Osteoblast (primary cell): ENCODE measurements around the gene USP9X. TPM values are rescaled to one million over a fixed set of nuclear protein-coding genes. Genes with fewer than 3 reads are reported as not detected.
"Not testable (repeated sequence)": the region's sequence is repeated elsewhere in the genome, so short reads cannot be mapped to it uniquely, and the experiment has no call there.

ENCODE experiments used
- DNase-seq: peaks from one replicate; pipeline ENCODE4 v3.0.0; 2011; ENCODE audit warnings: low spot score, mixed read lengths; ENCODE audit not compliant: insufficient read length; ENCODE audit errors: missing footprints
- H2AFZ ChIP-seq: 2 replicates; pipeline ENCODE4 v1.6.0; 2011; ENCODE audit warnings: mild to moderate bottlenecking, low read length
- H3K27ac ChIP-seq: 2 replicates; pipeline ENCODE4 v1.5.1; 2011; ENCODE audit warnings: mild to moderate bottlenecking, low read depth, low read length, moderate library complexity
- H3K27me3 ChIP-seq: 2 replicates; pipeline ENCODE4 v1.6.0; 2012; ENCODE audit warnings: mild to moderate bottlenecking, control low read depth, inconsistent platforms, low read length, moderate library complexity; ENCODE audit not compliant: insufficient read depth
- H3K36me3 ChIP-seq: 2 replicates; pipeline ENCODE4 v1.5.1; 2011; ENCODE audit warnings: mild to moderate bottlenecking, low read length, control low read depth, moderate library complexity; ENCODE audit not compliant: insufficient read depth
- H3K4me1 ChIP-seq: 2 replicates; pipeline ENCODE4 v1.5.1; 2011; ENCODE audit warnings: mild to moderate bottlenecking, low read length, control low read depth, moderate library complexity; ENCODE audit not compliant: insufficient read depth
- H3K4me2 ChIP-seq: 2 replicates; pipeline ENCODE4 v1.6.0; 2011; ENCODE audit warnings: mild to moderate bottlenecking, low read length; ENCODE audit not compliant: insufficient read depth
- H3K4me3 ChIP-seq: fragments of 200-600 bp; sonication (generic); 3 replicates; pipeline ENCODE4 v1.5.1; 2012; ENCODE audit warnings: mild to moderate bottlenecking, low read length, inconsistent platforms; ENCODE audit not compliant: insufficient read depth
- H3K79me2 ChIP-seq: 2 replicates; pipeline ENCODE4 v1.6.0; 2012; ENCODE audit warnings: mild to moderate bottlenecking, low read length, control low read depth, inconsistent platforms; ENCODE audit not compliant: insufficient read depth
- H3K9me3 ChIP-seq: 2 replicates; pipeline ENCODE4 v1.5.1; 2011; ENCODE audit warnings: low read depth, low read length, control low read depth
- H4K20me1 ChIP-seq: 2 replicates; pipeline ENCODE4 v1.6.0; 2012; ENCODE audit warnings: mild to moderate bottlenecking, low read length, control low read depth; ENCODE audit not compliant: insufficient read depth
- CTCF ChIP-seq: IDR thresholded peaks from 2 replicates; pipeline ENCODE4 v1.5.1; 2011; ENCODE audit warnings: mild to moderate bottlenecking, low read depth, low read length, moderate library complexity; ENCODE audit errors: extremely low read depth
- total RNA-seq: library from RNA; depleted of rRNA; stranded (reverse); fragments of >200 nt; gene quantifications from 2 replicates; pipeline ENCODE4 v1.2.3, GENCODE V29; 2012

The USP9X gene
- total RNA-seq, 1 donor = 170 TPM

- H3K4me2 ChIP-seq = no peak overlapping the region
- H4K20me1 ChIP-seq = no peaks in the 10 kb centered on the region
- H3K27ac ChIP-seq = no peak overlapping the region
- H3K4me3 ChIP-seq = no peak overlapping the region
- no peak overlapping the region for H2AFZ ChIP-seq
- H3K4me1 ChIP-seq = no peaks in the 10 kb centered on the region
- no peaks in the 10 kb centered on the region for H3K79me2 ChIP-seq
- no peaks in the 10 kb centered on the region for H3K36me3 ChIP-seq
- no peak for DNase-seq
- peaks cover 4% of the 10 kb centered on the region for H3K27me3 ChIP-seq
- TF ChIP-seq CTCF = no peak
- no peaks in the 10 kb centered on the region for H3K9me3 ChIP-seq
Measured at GRCh38 chrX:41050359-41050758, 34.9 kb upstream of the USP9X start.

- no peaks in the 10 kb centered on the region for H4K20me1 ChIP-seq
- H2AFZ ChIP-seq = no peak overlapping the region
- TF ChIP-seq CTCF = no peak
- no peaks in the 10 kb centered on the region for H3K4me1 ChIP-seq
- H3K36me3 ChIP-seq = no peaks in the 10 kb centered on the region
- no peaks in the 10 kb centered on the region for H3K79me2 ChIP-seq
- no peak overlapping the region for H3K4me2 ChIP-seq
- no peak overlapping the region for H3K27ac ChIP-seq
- no peak overlapping the region for H3K4me3 ChIP-seq
- H3K27me3 ChIP-seq = peaks cover 5% of the 10 kb centered on the region
- DNase-seq = no peak
- no peaks in the 10 kb centered on the region for H3K9me3 ChIP-seq
Measured at GRCh38 chrX:41051288-41051687, 34.0 kb upstream of the USP9X start.

GRCh38 chrX:41055740-41056139 lies 29.5 kb upstream of the USP9X start:
- H3K36me3 ChIP-seq = no peaks in the 10 kb centered on the region
- no peaks in the 10 kb centered on the region for H3K9me3 ChIP-seq
- no peaks in the 10 kb centered on the region for H4K20me1 ChIP-seq
- no peak for DNase-seq
- H3K4me2 ChIP-seq = no peak overlapping the region
- H3K79me2 ChIP-seq = no peaks in the 10 kb centered on the region
- no peaks in the 10 kb centered on the region for H3K4me1 ChIP-seq
- peaks cover 4% of the 10 kb centered on the region for H3K27me3 ChIP-seq
- H3K27ac ChIP-seq = no peak overlapping the region
- no peak overlapping the region for H2AFZ ChIP-seq
- no peak overlapping the region for H3K4me3 ChIP-seq
- no peak for TF ChIP-seq CTCF

- peaks cover 11% of the 10 kb centered on the region for H3K27me3 ChIP-seq
- H3K4me3 ChIP-seq, H4K20me1 ChIP-seq, H3K79me2 ChIP-seq, H3K9me3 ChIP-seq, H3K36me3 ChIP-seq, H2AFZ ChIP-seq, H3K27ac ChIP-seq, DNase-seq, H3K4me1 ChIP-seq, H3K4me2 ChIP-seq: not testable (repeated sequence)
Measured at GRCh38 chrX:41063276-41063675, 22.0 kb upstream of the USP9X start.
